SU-DHL-6 (cell line): ENCODE results near the gene STRBP.
"Not testable (repeated sequence)": the region's sequence is repeated elsewhere in the genome, so short reads cannot be mapped to it uniquely, and the experiment has no call there.

ENCODE experiments used
- H2AFZ ChIP-seq: fragments of 200-600 bp; sonication (generic); 2 replicates; pipeline ENCODE4 v1.6.1; 2014; ENCODE audit warnings: low read depth, mild to moderate bottlenecking, moderate library complexity, mixed read lengths, antibody characterized with exemption, low read length; ENCODE audit not compliant: severe bottlenecking
- H3F3A ChIP-seq: fragments of 200-600 bp; shearing (Covaris generic); 2 replicates; pipeline ENCODE4 v1.6.0; 2016; ENCODE audit warnings: antibody characterized with exemption, mild to moderate bottlenecking; ENCODE audit not compliant: insufficient read depth
- H3K27ac ChIP-seq: fragments of 200-600 bp; sonication (generic); 2 replicates; pipeline ENCODE4 v1.5.1; 2016; ENCODE audit warnings: low read depth, mild to moderate bottlenecking, low read length, moderate library complexity, mixed read lengths
- H3K27me3 ChIP-seq: fragments of 200-600 bp; sonication (generic), shearing (Covaris generic); 2 replicates; pipeline ENCODE4 v1.6.0; 2014; ENCODE audit warnings: mild to moderate bottlenecking, low read length
- H3K36me3 ChIP-seq: fragments of 200-600 bp; sonication (generic); 2 replicates; pipeline ENCODE4 v1.6.1; 2014; ENCODE audit warnings: mild to moderate bottlenecking, low read length, mixed read lengths
- H3K4me2 ChIP-seq: fragments of 300-600, 200-600 bp; shearing (Covaris generic), sonication (generic); 2 replicates; pipeline ENCODE4 v1.6.0; 2014; ENCODE audit warnings: low read length, low read depth, mild to moderate bottlenecking; ENCODE audit not compliant: poor library complexity, severe bottlenecking
- H3K4me3 ChIP-seq: fragments of 200-600 bp; sonication (generic); 2 replicates; pipeline ENCODE4 v1.5.1; 2014; ENCODE audit warnings: antibody characterized with exemption, low read length, mild to moderate bottlenecking, mixed read lengths; ENCODE audit not compliant: insufficient read depth, poor library complexity, severe bottlenecking
- H3K79me2 ChIP-seq: fragments of 200-600 bp; sonication (generic); 2 replicates; pipeline ENCODE4 v1.6.1; 2014; ENCODE audit warnings: mild to moderate bottlenecking, low read length, moderate library complexity; ENCODE audit not compliant: insufficient read depth
- H3K9ac ChIP-seq: fragments of 200-600 bp; sonication (generic); 2 replicates; pipeline ENCODE4 v1.7.0; 2014; ENCODE audit warnings: mild to moderate bottlenecking, low read length
- H3K9me2 ChIP-seq: fragments of 200-600 bp; sonication (generic); replicated peaks from 2 replicates; pipeline ENCODE4 v1.6.1; 2014; ENCODE audit warnings: low read length; ENCODE audit not compliant: insufficient read depth
- H3K9me3 ChIP-seq: fragments of 200-600 bp; sonication (generic); 2 replicates; pipeline ENCODE4 v1.6.1; 2014; ENCODE audit warnings: low read length, mixed read lengths; ENCODE audit not compliant: insufficient read depth
- H4K20me1 ChIP-seq: fragments of 200-600 bp; sonication (generic); 2 replicates; pipeline ENCODE4 v1.6.1; 2014; ENCODE audit warnings: low read depth, mild to moderate bottlenecking, antibody characterized with exemption, low read length, moderate library complexity, mixed read lengths
- EZH2phosphoT487 ChIP-seq: fragments of 200-600 bp; sonication (generic), shearing (Covaris generic); conservative IDR thresholded peaks from 2 replicates; pipeline ENCODE4 v1.6.1; 2018; ENCODE audit warnings: mild to moderate bottlenecking, antibody characterized with exemption, low read length, moderate library complexity, mixed read lengths
- TF ChIP-seq, protein P1 (sequence below): fragments of 200-600 bp; sonication (generic); IDR thresholded peaks from one replicate; pipeline ENCODE4 v1.5.1; 2017; ENCODE audit warnings: antibody characterized with exemption, mild to moderate bottlenecking, low read length, moderate library complexity; ENCODE audit not compliant: insufficient read depth, poor library complexity, severe bottlenecking

The STRBP gene

DNA sequence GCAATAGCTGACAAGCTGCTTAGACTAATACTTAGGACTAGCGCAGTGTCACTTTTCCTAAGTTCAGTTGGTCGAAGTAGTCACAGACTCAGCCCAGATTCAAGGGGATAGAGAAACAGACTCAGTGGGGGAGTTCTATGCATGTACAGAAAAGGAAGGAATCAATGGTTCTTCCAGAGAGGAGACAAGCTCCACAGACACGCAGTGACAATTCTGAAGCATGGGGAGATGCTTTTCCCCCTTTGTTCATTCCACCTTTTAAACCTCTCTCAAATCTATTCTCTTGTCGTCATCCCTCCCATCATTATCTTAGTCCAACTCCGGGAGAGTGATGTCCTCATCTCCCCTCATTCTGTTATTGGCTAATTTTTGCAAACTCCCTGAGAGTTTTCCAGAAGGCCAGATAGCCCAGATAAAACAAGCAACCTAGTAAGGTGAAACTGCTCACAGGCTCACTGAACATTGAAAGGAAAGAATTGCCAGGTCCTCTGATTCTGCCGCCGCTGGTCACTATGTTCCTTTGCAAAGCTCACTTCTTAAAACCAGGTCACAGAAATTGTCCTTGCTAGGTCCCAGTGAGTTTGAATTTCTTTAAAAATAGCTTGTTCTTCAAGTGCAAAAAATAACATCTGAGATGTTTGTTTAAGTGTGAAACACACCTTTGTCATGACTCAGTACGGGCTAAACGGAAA lies 13.4 kb upstream of the STRBP start:
- TF ChIP-seq, protein P1, sequence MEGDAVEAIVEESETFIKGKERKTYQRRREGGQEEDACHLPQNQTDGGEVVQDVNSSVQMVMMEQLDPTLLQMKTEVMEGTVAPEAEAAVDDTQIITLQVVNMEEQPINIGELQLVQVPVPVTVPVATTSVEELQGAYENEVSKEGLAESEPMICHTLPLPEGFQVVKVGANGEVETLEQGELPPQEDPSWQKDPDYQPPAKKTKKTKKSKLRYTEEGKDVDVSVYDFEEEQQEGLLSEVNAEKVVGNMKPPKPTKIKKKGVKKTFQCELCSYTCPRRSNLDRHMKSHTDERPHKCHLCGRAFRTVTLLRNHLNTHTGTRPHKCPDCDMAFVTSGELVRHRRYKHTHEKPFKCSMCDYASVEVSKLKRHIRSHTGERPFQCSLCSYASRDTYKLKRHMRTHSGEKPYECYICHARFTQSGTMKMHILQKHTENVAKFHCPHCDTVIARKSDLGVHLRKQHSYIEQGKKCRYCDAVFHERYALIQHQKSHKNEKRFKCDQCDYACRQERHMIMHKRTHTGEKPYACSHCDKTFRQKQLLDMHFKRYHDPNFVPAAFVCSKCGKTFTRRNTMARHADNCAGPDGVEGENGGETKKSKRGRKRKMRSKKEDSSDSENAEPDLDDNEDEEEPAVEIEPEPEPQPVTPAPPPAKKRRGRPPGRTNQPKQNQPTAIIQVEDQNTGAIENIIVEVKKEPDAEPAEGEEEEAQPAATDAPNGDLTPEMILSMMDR = no peak
- TF ChIP-seq EZH2phosphoT487 = no peak
- Histone ChIP-seq H3K36me3 (no peaks in the 10 kb centered on the region), H3F3A (no peaks in the 10 kb centered on the region), H3K9ac (no peak overlapping the region), H3K27me3 (0 out of 2 replicates have a peak, but pooled peaks cover 3% of the 10 kb centered on the region), H4K20me1 (no peaks in the 10 kb centered on the region), H2AFZ (no peak overlapping the region), H3K9me3 (peaks cover 13% of the 10 kb centered on the region; the same call in 1 of the 2 replicates), H3K9me2 (no peaks in the 10 kb centered on the region), H3K79me2 (no peaks in the 10 kb centered on the region), H3K4me2 (no peak overlapping the region), H3K27ac (no peak overlapping the region), H3K4me3 (no peak overlapping the region)

DNA sequence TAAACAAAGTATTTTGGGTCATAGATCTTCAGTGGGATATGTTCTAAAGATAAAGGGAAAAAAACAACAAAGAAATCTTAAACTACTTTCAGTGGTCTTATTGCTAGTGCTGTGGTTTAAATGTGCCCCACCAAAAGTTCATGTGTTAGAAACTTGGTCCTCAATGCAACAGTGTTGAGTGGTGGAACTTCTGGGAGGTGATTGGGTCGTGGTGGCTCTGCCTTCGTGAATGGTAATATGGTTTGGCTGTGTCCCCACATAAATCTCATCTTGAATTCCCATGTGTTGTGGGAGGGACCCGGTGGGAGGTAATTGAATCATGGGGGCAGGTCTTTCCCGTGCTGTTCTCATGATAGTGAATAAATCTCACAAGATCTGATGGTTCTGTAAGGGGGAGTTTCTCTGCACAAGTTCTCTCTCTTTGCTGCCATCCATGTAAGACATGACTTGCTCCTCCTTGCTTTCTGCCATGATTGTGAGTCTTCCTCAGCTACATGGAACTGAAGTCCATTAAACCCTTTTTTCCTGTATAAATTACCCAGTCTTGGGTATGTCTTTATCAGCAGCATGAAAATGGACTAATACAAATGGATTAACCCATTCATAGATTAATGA lies 10.6 kb upstream of the STRBP start:
- peaks cover 13% of the 10 kb centered on the region; the same call in 1 of the 2 replicates for H3K9me3 ChIP-seq
- H2AFZ ChIP-seq, H3K4me3 ChIP-seq, H4K20me1 ChIP-seq, H3K27me3 ChIP-seq, H3K79me2 ChIP-seq, H3K9me2 ChIP-seq, H3K4me2 ChIP-seq, H3K36me3 ChIP-seq, H3K9ac ChIP-seq, H3F3A ChIP-seq, H3K27ac ChIP-seq: not testable (repeated sequence)

DNA sequence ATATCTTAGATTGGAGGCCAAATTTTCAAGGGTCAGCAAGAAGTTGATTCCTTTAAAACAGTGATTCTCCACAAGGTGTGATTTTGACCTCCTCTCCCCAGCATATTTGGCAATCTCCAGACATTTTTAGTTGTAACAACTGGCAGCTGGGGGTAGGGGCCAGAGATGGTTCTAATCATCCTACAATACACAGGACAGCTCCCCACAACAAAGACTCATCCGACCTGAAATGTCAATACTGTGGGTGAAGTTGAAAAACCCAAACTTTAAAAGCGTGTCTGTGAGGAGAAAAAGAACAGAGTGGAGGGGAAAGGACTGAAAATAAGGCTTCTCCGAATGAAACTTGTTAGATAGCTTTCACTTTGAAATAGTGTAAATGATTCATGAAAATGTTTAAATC lies 10.0 kb upstream of the STRBP start:
- Histone ChIP-seq H3F3A (no peaks in the 10 kb centered on the region), H3K27ac (no peak overlapping the region), H3K27me3 (0 out of 2 replicates have a peak, but pooled peaks cover 3% of the 10 kb centered on the region), H3K9me2 (no peaks in the 10 kb centered on the region), H3K4me3 (no peak overlapping the region), H3K79me2 (no peaks in the 10 kb centered on the region), H3K36me3 (no peaks in the 10 kb centered on the region), H2AFZ (no peak overlapping the region), H3K4me2 (no peak overlapping the region), H4K20me1 (no peaks in the 10 kb centered on the region), H3K9me3 (peaks cover 13% of the 10 kb centered on the region; the same call in 1 of the 2 replicates), H3K9ac (no peak overlapping the region)
- TF ChIP-seq, protein P1 = no peak
- no peak for TF ChIP-seq EZH2phosphoT487

DNA sequence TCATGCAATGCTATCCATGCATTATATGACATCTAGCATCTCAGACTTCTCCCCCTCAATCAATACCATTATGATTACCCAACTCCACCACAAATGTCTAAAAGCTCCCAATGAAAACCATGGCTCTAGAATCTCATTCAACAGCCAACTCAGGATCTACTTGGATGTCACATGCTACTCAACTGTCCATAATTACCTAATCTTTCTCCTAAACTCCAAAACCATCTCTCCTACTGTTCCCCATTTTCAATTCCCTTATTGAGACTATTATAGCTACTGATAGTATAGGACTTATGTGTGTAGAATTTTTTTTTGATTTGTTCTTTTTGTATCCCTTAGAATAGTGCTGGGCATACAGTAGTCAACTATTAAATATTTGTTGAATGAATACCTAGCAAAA lies 8.2 kb upstream of the STRBP start:
- Histone ChIP-seq H3K9ac (no peak overlapping the region), H3K27ac (no peak overlapping the region), H3K4me2 (no peak overlapping the region), H3K4me3 (no peak overlapping the region), H4K20me1 (no peaks in the 10 kb centered on the region), H3K79me2 (no peaks in the 10 kb centered on the region), H3K36me3 (no peaks in the 10 kb centered on the region), H3K27me3 (0 out of 2 replicates have a peak, but pooled peaks cover 3% of the 10 kb centered on the region), H3K9me2 (no peaks in the 10 kb centered on the region), H3K9me3 (peaks cover 13% of the 10 kb centered on the region; the same call in 1 of the 2 replicates), H3F3A (no peaks in the 10 kb centered on the region), H2AFZ (no peak overlapping the region)
- TF ChIP-seq EZH2phosphoT487 = no peak
- TF ChIP-seq, protein P1 = no peak

DNA sequence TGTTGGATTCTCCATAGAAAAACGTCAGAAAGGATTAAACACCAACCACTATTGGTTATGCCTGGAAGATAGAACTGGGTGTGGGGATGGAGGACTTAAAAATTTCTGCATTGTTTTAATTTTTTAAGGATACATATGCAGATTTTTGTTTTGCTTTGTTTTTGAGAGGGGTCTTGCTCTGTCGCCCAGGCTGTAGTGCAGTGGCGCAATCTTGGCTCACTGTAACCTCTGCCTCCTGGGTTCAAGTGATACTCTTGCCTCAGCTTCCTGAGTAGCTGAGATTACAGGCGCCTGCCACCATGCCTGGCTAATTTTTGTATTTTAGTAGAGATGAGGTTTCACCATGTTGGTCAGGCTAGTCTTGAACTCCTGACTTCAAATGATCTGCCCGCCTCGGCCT lies 2.7 kb upstream of the STRBP start:
- not testable (repeated sequence) for H3K9ac ChIP-seq, H3F3A ChIP-seq, H3K9me2 ChIP-seq, H3K4me3 ChIP-seq, H3K27me3 ChIP-seq, H3K9me3 ChIP-seq, H3K36me3 ChIP-seq, H3K4me2 ChIP-seq, H4K20me1 ChIP-seq, H3K27ac ChIP-seq, H2AFZ ChIP-seq
- peaks cover 20% of the 10 kb centered on the region for H3K79me2 ChIP-seq
